Measurements from ENCODE around the gene GRB10. TPM values are rescaled to one million over a fixed set of nuclear protein-coding genes. Genes with fewer than 3 reads are reported as not detected.

GRB10 gene
- total and polyA plus RNA-seq, 11 donors, result 14.7 to 38.2 (median 28.0) TPM

- DNase-seq (no peak), ATAC-seq (peak in 3 of 4 donors; percentile 35 to 64 (median 58))
- Histone ChIP-seq H3K36me3 (peaks cover 0 to 11% (median 0%) of the 10 kb centered on the region in 9 donors), H3K27ac (peak overlapping the region in 5 of 12 donors; percentile 1 to 63 (median 33)), H3K27me3 (no peaks in the 10 kb centered on the region), H3K9me3 (no peaks in the 10 kb centered on the region), H3K4me3 (no peak overlapping the region), H3K4me1 (peaks cover 0 to 91% (median 64%) of the 10 kb centered on the region in 12 donors)
- 4 to 22% (median 12%) methylated on average over 2 of the region's 2 CpGs for WGBS, 4 donors
- TF ChIP-seq POLR2A (IDR thresholded peaks at IDR 0.05) (no peak), CTCF (IDR thresholded peaks at IDR 0.05) (no peak)
- intact Hi-C loops (cut with DNase I), result no loop called here
Measured at GRCh38 chr7:50728184-50728583, 54.5 kb downstream of the GRB10 start.

- ATAC-seq, result no peak
- intact Hi-C loops (cut with DNase I), result no loop called here
- H3K9me3 ChIP-seq, result no peaks in the 10 kb centered on the region
- peak overlapping the region in 3 of 12 donors; percentile 1 to 33 (median 16) for H3K27ac ChIP-seq
- peaks cover 0 to 91% (median 65%) of the 10 kb centered on the region in 12 donors for H3K4me1 ChIP-seq
- TF ChIP-seq CTCF (IDR thresholded peaks at IDR 0.05) (no peak), POLR2A (IDR thresholded peaks at IDR 0.05) (no peak)
- H3K4me3 ChIP-seq, result no peak overlapping the region
- H3K27me3 ChIP-seq, result no peaks in the 10 kb centered on the region
- peaks cover 0 to 11% (median 0%) of the 10 kb centered on the region in 9 donors for H3K36me3 ChIP-seq
- WGBS, 4 donors, result 83 to 90% (median 85%) methylated on average over 2 of the region's 2 CpGs
- DNase-seq, result no peak
Measured at GRCh38 chr7:50727711-50728110, 55.0 kb downstream of the GRB10 start.

GRCh38 chr7:50727072-50727471, 55.6 kb downstream of the GRB10 start:
- no peak for TF ChIP-seq POLR2A (IDR thresholded peaks at IDR 0.05)
- TF ChIP-seq CTCF (IDR thresholded peaks at IDR 0.05), result no peak
- H3K9me3 ChIP-seq, result no peaks in the 10 kb centered on the region
- H3K27me3 ChIP-seq, result no peaks in the 10 kb centered on the region
- WGBS, 4 donors, result 58 to 73% (median 70%) methylated on average over 3 of the region's 3 CpGs
- H3K4me1 ChIP-seq, result peaks cover 0 to 94% (median 71%) of the 10 kb centered on the region in 12 donors
- intact Hi-C loops (cut with DNase I), result no loop called here
- no peak for DNase-seq
- peaks cover 0 to 11% (median 0%) of the 10 kb centered on the region in 9 donors for H3K36me3 ChIP-seq
- peak overlapping the region in 1 of 12 donors; percentile 8 for H3K27ac ChIP-seq
- no peak for ATAC-seq
- no peak overlapping the region for H3K4me3 ChIP-seq

GRCh38 chr7:50725774-50726173, 56.9 kb downstream of the GRB10 start:
- Histone ChIP-seq H3K4me3 (no peak overlapping the region), H3K27me3 (no peaks in the 10 kb centered on the region), H3K9me3 (no peaks in the 10 kb centered on the region), H3K36me3 (peaks cover 0 to 5% (median 0%) of the 10 kb centered on the region in 9 donors), H3K4me1 (peaks cover 0 to 98% (median 73%) of the 10 kb centered on the region in 12 donors), H3K27ac (no peak overlapping the region)
- ATAC-seq (no peak), DNase-seq (no peak)
- WGBS, 4 donors, result 39 to 56% (median 49%) methylated on average over 3 of the region's 3 CpGs
- intact Hi-C loops (cut with DNase I), result no loop called here
- TF ChIP-seq CTCF (IDR thresholded peaks at IDR 0.05) (no peak), POLR2A (IDR thresholded peaks at IDR 0.05) (no peak)
